HG02798 (cell line): ENCODE results near the gene ATAD3B.

ENCODE experiments used
- ATAC-seq: cut with Tn5 transposase; IDR thresholded peaks from one replicate; pipeline ENCODE4 v1.9.1; 2021; ENCODE audit warnings: mild to moderate bottlenecking; ENCODE audit not compliant: unreplicated experiment, poor library complexity

Gene ATAD3B

GRCh38 chr1:1540818-1541628, 69.5 kb downstream of the ATAD3B start:
- ATAC-seq = no peak

- ATAC-seq = no peak
Observed at GRCh38 chr1:1541956-1542765, 70.6 kb downstream of the ATAD3B start.

- no peak for ATAC-seq
Observed at GRCh38 chr1:1542766-1543705, 71.5 kb downstream of the ATAD3B start.

- no peak for ATAC-seq
Observed at GRCh38 chr1:1543706-1544099, 72.1 kb downstream of the ATAD3B start.

- no peak for ATAC-seq
Observed at GRCh38 chr1:1544544-1544943, 73.0 kb downstream of the ATAD3B start.
